ENCODE measurements around the gene IGF2R. TPM values are rescaled to one million over a fixed set of nuclear protein-coding genes. Genes with fewer than 3 reads are reported as not detected.

Gene IGF2R
- total and polyA plus RNA-seq, 2 donors (not counting 1 experiment from before 2014, with no cell fraction given), result 9.5 to 53.3 TPM

GRCh38 chr6:159933077-159933476, 35.8 kb upstream of the IGF2R start:
- no peak overlapping the region for H2AFZ ChIP-seq (ENCODE audit: insufficient read depth, low read depth, low read length, poor library complexity, severe bottlenecking)
- intact Hi-C loops (cut with micrococcal nuclease), result no loop called here
- no peak overlapping the region for H3K27ac ChIP-seq (ENCODE audit: low read length in 2 of 2)
- WGBS (ENCODE audit: insufficient coverage), result 86% methylated on average over 1 of the region's 1 CpG
- TF ChIP-seq EZH2 (IDR thresholded peaks at IDR 0.05; ENCODE audit: borderline replicate concordance, insufficient read depth, low read depth, low read length, poor library complexity, severe bottlenecking) (no peak), CTCF (IDR thresholded peaks at IDR 0.05) (no peak)
- Mint-ChIP-seq H3K27ac (no peak overlapping the region), H3K4me3 (no peak overlapping the region), H3K27me3 (peaks cover 19% of the 10 kb centered on the region), H3K4me1 (peaks cover 11% of the 10 kb centered on the region), H3K9me3 (ENCODE audit: insufficient read depth) (no peaks in the 10 kb centered on the region)
- H3K27me3 ChIP-seq (replicated peaks in 1 of 4; ENCODE audit: control extremely low read depth in 1 of 4, control insufficient read depth in 3 of 4, insufficient read depth in 4 of 4, low read length in 3 of 4), result peaks cover 0 to 7% (median 1%) of the 10 kb centered on the region in 4 experiments
- H3K9ac ChIP-seq (ENCODE audit: low read length), result no peak overlapping the region
- H4K20me1 ChIP-seq (ENCODE audit: control insufficient read depth, insufficient read depth, low read length, poor library complexity, severe bottlenecking), result no peaks in the 10 kb centered on the region
- no peak overlapping the region for H3K4me3 ChIP-seq (ENCODE audit: control extremely low read depth in 1 of 5, extremely low read depth in 1 of 5, insufficient read depth in 1 of 5, low read depth in 2 of 5, low read length in 4 of 5)
- H3K36me3 ChIP-seq (replicated peaks in 1 of 2; ENCODE audit: control extremely low read depth in 1 of 2, control insufficient read depth in 1 of 2, extremely low read depth in 1 of 2, insufficient read depth in 2 of 2, low read length in 1 of 2), result no peaks in the 10 kb centered on the region
- POLR2A ChIA-PET, result no interaction called here
- CTCF ChIA-PET, result no interaction called here
- DNase-seq, result no peak
- no peaks in the 10 kb centered on the region for H3K9me3 ChIP-seq (ENCODE audit: control extremely low read depth in 1 of 3, control insufficient read depth in 2 of 3, insufficient read depth in 1 of 3, low read length in 2 of 3)
- no peak overlapping the region for H3K4me2 ChIP-seq (replicated peaks; ENCODE audit: low read depth, low read length, poor library complexity, severe bottlenecking)
- no peaks in the 10 kb centered on the region for H3K79me2 ChIP-seq (ENCODE audit: control insufficient read depth, insufficient read depth, low read length)
- H3K4me1 ChIP-seq (ENCODE audit: control insufficient read depth in 2 of 2, insufficient read depth in 2 of 2, low read length in 2 of 2), result peaks cover 0 to 4% of the 10 kb centered on the region in 2 donors
- ATAC-seq (ENCODE audit: low read depth), result no peak

DNA sequence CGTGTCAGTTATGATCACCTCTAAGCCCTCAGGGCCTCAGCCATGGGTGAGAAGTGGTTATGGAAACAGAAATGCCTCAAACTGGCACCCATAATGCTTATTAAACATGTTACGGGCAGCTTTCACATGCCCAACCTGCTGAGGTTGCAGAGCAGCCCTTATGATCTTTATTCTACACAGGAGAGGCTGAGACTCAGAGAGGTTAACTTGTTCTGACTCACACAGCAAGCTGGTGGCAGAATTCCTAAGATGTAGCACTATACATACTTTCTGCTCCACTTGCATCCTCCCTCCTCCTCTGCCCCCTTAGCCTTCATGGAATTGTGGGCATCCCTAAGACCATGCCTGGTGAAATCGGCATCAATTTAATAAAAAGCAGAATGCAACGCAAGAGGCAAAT, 34.7 kb upstream of the IGF2R start:
- Mint-ChIP-seq H3K9me3 (ENCODE audit: insufficient read depth) (no peaks in the 10 kb centered on the region), H3K27me3 (peaks cover 24% of the 10 kb centered on the region), H3K4me3 (no peak overlapping the region), H3K4me1 (peaks cover 11% of the 10 kb centered on the region), H3K27ac (no peak overlapping the region)
- ChIA-PET POLR2A (no interaction called here), CTCF (no interaction called here)
- no peaks in the 10 kb centered on the region for H4K20me1 ChIP-seq (ENCODE audit: control insufficient read depth, insufficient read depth, low read length, poor library complexity, severe bottlenecking)
- 88% methylated on average over 4 of the region's 4 CpGs for WGBS (ENCODE audit: insufficient coverage)
- peaks cover 0 to 4% of the 10 kb centered on the region in 2 donors for H3K4me1 ChIP-seq (ENCODE audit: control insufficient read depth in 2 of 2, insufficient read depth in 2 of 2, low read length in 2 of 2)
- H3K27me3 ChIP-seq (replicated peaks in 1 of 4; ENCODE audit: control extremely low read depth in 1 of 4, control insufficient read depth in 3 of 4, insufficient read depth in 4 of 4, low read length in 3 of 4), result peaks cover 0 to 7% (median 1%) of the 10 kb centered on the region in 4 experiments
- H3K9me3 ChIP-seq (ENCODE audit: control extremely low read depth in 1 of 3, control insufficient read depth in 2 of 3, insufficient read depth in 1 of 3, low read length in 2 of 3), result no peaks in the 10 kb centered on the region
- DNase-seq, result no peak
- H3K27ac ChIP-seq (ENCODE audit: low read length in 2 of 2), result no peak overlapping the region
- H3K79me2 ChIP-seq (ENCODE audit: control insufficient read depth, insufficient read depth, low read length), result no peaks in the 10 kb centered on the region
- H3K4me2 ChIP-seq (replicated peaks; ENCODE audit: low read depth, low read length, poor library complexity, severe bottlenecking), result no peak overlapping the region
- no peaks in the 10 kb centered on the region for H3K36me3 ChIP-seq (replicated peaks in 1 of 2; ENCODE audit: control extremely low read depth in 1 of 2, control insufficient read depth in 1 of 2, extremely low read depth in 1 of 2, insufficient read depth in 2 of 2, low read length in 1 of 2)
- H2AFZ ChIP-seq (ENCODE audit: insufficient read depth, low read depth, low read length, poor library complexity, severe bottlenecking), result no peak overlapping the region
- H3K9ac ChIP-seq (ENCODE audit: low read length), result no peak overlapping the region
- no peak for ATAC-seq (ENCODE audit: low read depth)
- H3K4me3 ChIP-seq (ENCODE audit: control extremely low read depth in 1 of 5, extremely low read depth in 1 of 5, insufficient read depth in 1 of 5, low read depth in 2 of 5, low read length in 4 of 5), result no peak overlapping the region
- intact Hi-C loops (cut with micrococcal nuclease), result no loop called here
- TF ChIP-seq EZH2 (IDR thresholded peaks at IDR 0.05; ENCODE audit: borderline replicate concordance, insufficient read depth, low read depth, low read length, poor library complexity, severe bottlenecking) (no peak), CTCF (IDR thresholded peaks at IDR 0.05) (no peak)
